Measurements from ENCODE around the gene PHF24.
A peak's percentile ranks its signal among the peaks of the same experiment; 100 is the strongest.

Gene PHF24

DNA sequence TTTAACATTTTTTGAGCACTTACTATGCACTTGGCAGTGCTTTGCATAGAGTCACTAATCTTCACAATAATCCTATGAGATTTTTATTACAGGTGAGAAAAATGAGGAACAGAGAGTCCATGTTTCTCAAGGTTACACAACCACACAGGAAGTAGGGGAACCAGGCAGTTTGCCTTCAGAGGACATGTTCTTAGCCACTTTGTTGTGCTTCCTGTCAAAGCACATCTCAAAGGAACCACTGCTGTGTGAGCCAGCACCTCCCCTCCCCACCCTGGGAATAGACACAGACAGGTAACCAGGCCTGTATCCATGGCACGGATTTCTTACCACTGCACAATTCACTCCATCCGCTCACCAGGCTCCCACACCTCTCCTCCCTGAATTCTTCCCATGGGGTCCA is 25.1 kb downstream of the PHF24 start:
- no peak for DNase-seq

DNA sequence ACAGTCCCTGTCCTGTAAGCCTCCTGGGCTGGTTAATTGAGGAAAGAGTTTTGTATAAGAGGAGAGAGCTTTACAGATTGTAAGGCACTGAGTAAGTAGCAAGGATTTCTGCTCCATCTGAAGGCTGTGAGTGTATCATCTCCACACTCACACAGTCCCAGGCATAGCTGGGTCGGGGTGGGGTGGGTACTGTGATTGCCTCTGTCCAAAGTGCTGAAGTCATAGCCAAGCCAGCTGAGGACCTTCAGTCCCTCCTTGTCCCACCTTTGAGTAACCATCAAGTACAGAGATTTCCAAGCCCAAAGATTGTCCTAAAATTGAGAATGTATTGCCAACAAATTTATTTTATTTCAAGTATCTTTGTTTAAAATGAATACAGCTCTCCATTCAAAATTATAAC is 26.0 kb downstream of the PHF24 start:
- DNase-seq = peak; percentile 56

DNA sequence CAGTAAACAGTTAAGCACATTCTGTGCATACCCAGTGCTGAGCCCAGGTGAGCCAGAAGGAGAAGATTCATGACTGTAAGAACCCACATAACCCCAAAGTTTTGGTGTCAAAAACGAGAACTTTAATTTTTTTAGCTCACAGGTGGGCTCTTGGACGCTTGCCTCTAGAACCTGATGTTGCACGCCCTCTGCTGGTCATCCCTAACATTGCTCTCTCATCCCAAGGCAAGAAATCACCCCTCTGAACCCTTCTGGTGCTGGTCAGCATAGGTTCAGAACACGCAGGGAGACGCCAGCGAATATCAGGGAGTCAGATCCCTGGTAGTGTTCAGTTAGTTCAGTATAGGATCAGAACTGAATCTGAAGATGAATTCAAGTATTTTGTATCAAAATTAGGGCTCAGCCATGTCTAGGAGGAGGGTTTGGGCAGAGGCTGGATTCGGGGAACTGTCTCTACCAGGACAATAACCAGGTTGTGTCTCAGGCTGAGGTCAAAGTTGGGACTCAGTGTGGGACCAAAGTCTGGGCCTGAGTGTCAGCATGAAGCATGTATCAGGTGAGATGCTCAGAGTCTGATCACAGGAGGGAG is 27.3 kb downstream of the PHF24 start:
- peak; percentile 37 for DNase-seq

DNA sequence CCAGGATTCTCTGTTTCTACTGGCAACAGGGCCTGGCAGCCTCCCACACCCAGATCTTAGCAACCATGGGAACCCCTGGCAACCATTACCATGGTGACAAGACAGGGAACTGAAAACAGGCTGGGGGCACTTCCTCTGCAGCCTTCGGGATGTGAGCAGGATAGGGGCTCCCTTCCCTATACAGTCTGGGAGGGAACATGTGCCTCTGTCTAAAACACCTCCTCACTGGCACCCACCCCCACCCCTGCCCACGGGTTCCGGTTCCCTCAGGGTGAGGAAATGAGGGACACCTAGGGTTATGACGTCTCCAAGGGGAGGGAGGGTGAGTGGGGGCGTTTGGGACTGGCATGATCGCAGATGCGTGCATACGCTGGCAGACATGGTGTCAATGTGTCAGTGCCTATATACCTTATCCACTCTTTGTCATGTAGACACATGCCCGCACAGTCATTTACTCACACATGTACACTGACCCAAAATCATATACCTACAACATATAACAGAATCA is 28.5 kb downstream of the PHF24 start:
- no peak for DNase-seq

DNA sequence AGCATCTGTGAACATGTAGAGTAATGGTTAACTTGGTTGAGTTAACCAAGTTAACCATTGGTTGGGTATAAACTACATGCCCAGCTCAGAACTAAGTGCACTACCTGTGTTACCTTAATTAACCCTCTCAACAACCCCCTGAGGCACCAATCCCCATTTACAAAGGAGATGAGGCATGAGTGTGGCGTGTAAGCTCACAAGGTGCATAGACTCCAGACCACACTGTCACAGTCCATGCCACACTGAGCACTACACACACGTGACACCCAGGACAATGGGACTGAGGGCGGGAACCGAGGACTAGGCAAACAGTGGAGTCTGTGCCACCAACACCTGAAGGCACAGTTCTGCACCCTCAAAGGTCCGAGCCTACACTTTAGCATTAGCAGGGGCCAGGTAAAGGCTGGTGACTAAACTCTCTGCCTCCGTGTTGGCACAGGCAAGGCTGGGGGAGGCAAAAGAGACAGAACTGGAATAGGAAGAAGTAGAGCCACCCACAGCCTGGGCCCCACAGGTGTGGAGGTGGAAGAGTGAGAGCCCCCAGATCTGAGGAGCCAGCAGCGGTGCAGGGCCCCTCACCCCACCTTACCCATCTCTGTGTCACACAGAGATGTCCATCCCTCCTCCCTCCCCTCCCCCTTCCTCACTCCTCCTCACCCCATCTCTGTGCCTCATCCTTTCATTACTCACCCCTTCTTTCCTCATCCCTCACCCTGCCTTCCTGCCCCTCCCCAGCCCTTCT is 29.2 kb downstream of the PHF24 start:
- DNase-seq = no peak

DNA sequence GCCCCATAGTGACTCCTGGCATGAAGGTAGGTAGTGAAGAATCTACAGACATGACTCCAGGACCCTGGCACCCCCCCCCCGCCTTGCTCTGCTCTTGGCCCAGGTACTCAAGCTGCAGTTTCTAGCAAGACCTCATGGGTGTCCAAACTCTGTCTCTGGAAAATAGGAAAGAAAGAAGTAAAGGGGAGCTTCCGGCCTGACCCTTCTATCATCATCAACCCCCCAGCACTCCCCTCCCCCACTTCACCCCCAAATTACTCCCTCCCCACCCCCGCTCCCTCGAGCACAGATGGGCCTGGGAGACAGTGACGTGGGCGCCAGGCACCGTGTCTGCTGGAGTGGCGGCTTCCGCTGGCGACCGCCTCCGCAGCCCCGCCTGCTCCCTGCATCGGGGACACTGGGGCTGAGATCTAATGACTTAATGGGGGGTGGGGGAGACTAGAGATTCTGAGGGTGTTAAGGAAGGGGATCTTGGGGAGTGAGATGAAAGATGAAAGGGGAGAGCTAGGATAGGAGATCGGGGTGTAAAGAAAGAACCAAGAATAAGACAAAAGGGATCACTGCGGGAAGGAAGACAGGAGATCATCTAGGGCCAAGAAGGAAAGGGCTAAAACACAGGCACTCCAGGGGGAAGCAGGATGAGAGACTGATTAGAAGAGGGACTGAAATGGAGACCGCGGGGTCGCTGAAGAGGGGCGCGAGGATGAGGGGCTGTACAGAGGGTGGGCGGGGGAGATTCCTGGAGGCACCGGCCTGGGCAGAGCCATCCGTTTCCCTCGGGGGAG is 30.3 kb downstream of the PHF24 start:
- no peak for DNase-seq

DNA sequence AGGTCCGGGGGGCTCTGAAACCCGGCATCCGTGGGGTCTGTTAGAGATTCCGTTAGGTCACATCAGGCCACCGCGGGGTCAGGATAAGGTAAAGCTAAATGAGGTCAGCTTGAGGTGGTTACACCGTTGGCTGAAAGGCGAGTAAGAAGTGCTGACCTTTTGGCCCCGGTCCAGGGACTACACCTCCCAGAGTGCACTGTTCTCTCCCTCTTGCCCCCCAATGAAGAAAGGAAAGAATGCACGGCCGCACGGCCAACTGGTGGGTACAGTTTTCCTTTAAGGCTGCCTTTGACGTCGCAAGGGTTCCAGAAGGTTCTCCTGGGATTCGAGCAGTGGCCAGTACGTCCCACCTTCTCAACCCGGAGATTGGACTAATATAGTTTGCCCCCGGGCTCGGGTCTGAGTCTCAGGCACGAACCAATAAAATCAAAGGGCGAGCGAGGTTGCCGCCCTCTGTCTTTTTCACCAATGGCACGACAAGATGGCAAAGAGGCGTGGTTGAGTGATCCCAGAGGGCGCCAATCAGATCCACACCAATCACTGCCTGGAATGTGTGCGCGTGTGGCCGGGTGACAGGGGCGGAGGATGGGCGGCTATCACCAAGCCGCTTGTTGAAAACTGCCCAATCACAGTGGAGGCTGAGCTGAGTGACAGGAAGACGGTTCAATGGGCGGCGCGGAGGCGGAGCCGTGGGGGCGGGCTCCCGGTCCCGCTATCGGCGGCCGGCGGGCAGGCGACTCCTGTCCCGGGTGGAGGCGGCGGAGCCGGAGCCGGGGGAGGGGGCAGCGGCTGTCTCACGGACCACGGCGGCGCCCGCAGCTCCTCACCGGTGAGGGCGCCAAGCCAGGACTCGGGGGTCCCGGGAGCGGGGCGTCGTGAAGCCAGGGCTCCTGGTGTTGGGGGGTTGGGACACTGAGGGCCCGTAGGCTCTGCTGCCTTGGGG is 31.2 kb downstream of the PHF24 start, which contains the start of gene DNAJB5:
DNAJB5 (plus strand) TSS at position 743 of the 943 bp plus-strand sequence. CDS start 886 bp downstream, outside the sequence.
- peak; percentile 100 for DNase-seq

DNA sequence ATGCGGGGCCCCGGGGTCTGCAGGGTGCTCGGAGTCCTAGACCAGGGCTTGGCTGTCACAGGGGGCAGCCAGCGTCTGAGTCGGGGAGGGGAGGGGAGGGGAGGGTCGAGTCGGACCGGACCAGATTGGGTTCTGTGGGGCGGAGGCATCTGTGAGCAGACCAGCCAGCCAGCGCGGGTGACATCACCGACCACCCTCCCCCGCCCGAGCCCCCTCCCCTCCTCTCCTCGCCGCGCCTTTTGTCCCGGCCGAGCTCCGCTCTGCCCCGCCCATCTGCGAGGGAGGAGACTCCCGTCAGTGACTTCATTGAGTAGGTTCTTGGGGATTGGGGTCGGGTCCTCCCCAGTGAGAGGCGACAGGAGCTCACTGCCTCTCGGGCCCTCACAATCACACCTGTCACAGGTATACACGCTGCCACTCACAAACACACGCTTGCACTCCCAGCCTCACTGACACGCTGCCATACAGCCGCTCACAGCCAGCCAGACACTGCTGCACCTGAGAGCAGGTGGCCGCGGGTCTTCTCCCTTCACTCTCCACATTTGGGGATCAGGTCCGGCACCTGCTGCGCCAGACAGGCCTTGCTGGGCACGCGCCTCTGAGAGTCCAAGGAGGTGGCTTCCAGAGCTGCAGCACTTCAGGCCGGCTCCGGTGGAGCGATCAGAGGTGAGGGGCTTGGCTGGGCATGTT is 32.0 kb downstream of the PHF24 start:
- DNase-seq = peak; percentile 65

DNA sequence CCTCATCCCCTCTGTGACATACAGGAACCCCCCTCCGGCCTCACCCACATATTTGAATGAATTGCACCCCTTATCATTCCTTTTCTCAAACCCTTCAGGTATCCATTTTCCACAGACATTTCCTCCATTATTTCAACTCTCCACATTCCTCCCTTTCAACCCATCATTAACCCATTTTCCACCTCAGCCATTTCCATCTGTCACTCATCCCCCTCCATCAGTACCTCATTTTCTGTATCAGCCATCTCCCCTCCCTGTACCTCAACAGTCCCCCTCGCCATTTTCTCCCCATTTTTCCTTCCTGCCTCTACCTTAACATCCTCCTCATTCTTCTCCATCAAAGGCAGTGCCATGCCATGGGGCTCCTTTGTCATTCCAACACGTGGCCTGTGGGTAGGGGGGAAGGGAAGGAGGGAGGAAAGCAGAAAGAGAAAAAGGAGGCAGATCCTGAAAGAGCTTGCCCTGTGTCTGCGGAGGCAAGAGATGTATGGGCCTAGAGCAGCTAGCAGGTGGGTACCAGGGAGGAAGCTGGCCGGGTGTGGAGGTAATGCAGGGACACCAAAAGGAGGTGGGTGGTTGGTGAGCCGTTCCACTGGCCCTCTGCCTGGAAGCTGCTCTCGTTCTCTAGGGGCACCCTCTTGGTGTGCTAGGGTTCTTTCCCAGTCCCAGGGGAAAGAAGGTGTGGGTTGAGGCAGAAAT is 33.0 kb downstream of the PHF24 start:
- no peak for DNase-seq

DNA sequence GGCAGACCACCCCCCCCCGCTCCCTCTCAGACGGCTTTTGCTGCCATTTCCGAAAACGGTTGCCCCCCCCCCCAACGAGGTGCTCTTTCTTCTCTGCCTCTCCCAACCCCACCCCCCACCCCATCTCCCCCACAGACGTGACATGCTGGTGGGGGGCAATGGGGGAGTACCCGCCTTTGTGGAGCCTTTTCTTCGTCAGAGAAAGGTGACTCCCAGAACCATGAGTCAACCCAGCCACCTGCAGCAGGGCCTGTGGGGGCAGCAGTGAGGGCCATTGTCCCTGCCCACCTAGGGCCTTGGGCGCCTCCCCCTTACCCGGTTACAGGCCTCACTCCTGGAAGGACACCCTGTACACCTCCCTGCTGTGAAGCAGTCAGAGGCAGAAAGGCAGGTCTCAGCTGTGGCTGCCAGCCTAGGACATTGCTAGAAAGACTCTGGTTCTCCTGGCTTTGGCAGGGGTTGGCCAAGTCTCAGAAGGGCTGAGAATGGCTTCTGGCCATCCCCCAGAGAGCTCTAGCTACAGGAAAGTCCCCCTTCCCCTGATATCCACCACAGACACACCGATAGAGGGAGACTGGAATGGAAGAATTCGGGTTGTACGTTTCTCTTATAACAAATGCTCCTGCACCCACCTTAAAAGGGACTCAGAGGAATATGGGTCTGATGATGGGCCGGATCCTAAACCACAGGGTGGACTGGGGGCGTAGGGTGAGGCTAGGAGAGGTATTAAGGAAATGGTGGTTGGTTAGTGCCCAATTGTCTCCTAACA is 33.7 kb downstream of the PHF24 start:
- DNase-seq = no peak

DNA sequence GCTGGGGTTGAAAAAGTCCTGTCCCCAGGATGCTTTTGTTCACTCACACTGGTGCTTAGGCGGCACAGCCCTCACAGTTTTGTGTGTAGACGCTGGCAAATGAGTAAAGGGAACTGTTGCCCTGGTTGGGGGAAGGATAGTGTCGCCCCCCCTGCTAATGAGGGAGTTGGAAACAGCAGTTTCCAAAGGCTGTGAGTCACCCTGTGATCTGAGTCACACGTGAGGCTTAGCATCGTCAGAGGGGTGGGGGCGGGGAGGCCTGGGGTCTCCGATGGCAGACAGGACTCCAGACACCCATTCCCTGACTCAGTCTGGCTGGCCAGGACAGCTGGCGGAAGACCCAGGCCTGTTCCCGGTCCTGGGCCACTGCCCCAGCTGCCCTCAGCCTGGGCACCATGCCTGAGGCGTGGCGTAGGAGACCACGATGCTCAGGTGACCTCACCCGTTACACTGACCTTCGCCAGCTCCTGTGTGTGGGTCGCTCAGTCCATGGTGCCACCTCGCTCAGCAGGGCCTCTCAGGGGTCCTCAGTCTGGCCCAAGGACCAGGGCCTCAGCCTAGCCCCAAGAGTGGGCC is 34.4 kb downstream of the PHF24 start:
- DNase-seq = peak; percentile 90

DNA sequence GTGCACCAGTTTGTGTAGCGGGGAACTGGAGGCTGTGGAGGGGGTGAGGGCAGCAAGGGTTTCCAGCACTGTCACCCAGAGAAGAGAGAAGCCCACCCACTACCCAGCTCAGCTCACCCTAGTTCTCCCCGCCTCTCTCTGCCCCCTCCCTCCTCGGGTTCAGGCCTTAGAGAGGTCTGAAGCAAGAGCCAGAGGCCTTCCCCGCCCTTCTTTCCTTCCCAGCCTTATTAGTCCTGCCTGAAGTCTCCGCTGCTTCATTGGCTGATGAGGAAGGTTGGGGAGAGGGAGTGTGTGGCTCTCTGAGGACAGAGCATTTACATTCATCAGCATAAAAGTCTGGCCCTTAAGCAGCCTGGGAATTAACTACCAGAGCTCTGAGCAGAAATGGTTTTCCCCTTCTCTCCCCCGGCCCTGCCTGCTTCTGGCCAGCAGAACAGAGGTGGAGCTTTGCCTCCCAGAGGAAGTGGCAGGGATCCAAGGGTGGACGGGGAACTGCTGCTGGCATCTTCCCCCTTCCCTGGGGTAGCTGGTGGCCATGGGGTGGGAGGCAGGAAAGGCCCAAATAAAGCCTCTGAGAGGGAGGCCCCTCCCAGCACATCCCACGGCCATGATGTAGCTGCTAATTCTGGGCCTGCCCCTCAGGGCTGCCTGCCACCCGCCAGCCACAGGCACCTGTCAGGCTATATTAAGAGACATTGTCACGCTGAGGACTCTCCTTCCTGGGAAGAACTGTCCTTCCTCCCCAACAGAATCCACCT is 35.6 kb downstream of the PHF24 start:
- peak; percentile 76 for DNase-seq

DNA sequence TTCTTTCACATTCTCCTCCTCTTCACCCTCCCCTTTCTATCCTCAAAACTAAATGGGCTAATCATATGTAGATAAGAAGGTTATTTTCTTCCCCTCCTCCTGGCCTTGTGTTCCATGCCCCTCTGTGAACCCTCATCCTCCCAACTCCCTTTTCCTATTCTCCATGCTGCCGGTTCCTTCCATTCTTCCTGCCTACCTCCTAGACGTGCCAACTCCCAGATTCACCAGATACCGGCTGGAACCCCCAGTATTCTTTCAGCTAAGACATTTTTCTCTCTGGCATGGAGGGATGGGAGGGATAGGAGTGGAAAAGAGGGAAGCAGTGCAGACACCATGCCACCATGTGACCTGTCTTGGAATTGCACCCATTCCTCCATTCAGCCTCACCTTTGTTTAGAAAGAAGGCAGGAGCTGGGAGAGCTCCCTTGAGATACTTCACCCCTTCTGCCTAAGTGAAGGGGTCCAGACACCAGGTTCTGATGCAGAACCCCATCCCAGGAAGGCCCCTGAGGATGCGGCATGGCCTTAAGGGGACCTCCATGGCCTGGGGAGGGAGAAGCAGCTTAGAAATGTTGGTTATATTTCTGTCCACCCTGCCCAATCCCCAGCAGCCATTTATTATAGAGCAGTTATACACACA is 36.3 kb downstream of the PHF24 start:
- DNase-seq = peak; percentile 48

DNA sequence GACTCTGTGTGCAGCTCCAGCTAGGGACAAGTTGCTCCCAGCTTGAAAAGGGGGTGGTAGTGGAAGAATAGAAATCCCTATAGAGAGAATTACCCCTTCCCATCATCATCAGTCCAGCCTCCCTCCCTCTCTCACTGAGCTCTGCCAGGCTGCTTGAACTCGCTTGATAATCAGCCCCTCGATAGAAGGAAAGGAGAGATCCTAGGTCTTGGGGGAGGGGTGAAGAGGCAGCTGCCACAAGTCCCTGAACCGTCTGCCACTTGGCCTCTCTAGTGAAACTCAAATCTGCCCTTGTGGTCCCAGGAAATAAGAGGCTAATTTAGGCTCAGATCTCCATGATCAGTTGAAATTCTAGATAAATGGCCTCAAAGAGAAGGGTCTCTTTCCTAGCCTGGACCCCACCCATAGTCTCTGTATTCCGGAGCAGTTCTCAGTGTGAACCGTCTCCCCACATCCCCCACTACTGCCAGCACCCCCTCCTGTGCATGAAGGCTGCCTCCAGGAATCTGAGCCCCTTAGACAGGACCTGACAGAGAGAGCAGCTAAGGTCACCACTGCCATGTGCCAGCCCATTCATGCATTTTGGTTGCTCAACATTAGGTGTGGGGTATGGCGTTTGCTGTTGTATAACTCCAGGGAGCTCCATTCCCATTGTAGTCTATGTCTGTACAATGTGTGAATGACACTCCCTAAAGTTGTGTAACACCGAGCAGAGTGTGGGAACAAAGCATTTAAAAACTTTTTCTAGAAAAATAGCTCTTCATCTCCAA is 37.0 kb downstream of the PHF24 start:
- DNase-seq = no peak

DNA sequence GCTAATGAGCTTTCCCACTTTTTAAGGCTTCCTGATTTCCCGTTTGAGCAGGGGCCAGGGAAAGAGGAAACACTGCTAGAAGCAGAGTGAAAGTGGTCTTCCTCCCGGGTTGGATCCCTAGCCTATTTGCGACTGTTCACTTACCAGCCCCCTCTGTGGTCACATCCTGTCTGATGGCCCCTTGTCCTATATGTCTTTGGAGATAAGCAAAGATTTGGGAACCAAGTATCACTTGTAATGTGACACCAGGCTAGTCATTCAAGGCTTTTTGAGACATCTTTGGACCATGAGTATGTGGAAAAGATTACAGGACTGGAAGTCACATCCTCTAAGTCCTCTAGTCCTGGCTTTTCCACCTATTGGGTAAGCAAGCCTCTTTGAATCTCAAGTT is 37.6 kb downstream of the PHF24 start:
- no peak for DNase-seq

DNA sequence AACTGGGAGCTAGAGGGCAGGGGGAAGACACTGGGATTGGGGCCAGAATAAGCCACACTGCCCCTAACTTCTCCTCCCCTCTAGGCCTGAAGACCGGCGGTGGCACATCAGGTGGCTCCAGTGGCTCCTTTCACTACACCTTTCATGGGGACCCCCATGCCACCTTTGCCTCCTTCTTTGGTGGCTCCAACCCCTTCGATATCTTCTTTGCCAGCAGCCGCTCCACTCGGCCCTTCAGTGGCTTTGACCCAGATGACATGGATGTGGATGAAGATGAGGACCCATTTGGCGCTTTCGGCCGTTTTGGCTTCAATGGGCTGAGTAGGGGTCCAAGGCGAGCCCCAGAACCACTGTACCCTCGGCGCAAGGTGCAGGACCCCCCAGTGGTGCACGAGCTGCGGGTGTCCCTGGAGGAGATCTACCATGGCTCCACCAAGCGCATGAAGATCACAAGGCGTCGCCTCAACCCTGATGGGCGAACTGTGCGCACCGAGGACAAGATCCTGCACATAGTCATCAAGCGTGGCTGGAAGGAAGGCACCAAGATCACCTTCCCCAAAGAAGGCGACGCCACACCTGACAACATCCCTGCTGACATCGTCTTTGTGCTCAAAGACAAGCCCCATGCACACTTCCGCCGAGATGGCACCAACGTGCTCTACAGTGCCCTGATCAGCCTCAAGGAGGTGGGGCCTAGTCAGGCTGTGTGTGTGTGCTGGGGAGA is 38.3 kb downstream of the PHF24 start:
- DNase-seq = no peak

DNA sequence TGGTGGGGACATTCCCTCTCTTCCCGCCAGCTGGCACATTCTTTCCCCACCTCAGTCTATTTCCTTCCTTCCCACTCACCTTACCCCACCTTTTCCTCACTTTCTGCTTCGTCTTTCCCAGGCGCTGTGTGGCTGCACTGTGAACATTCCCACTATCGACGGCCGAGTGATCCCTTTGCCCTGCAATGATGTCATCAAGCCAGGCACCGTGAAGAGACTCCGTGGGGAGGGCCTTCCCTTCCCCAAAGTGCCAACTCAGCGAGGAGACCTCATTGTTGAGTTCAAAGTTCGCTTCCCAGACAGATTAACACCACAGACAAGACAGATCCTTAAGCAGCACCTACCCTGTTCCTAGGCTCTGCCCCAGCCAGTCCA is 38.8 kb downstream of the PHF24 start:
- no peak for DNase-seq
